Measurements from ENCODE around the gene ARL8B. TPM values are rescaled to one million over a fixed set of nuclear protein-coding genes. Genes with fewer than 3 reads are reported as not detected.
A peak's percentile ranks its signal among the peaks of the same experiment; 100 is the strongest.

The ARL8B gene
- total and polyA plus RNA-seq, 9 of the 15 experiments (the other 6 are each of a cell fraction or from before 2014, with no cell fraction given) = 28.5 to 99.4 (median 77.2) TPM

- TF ChIP-seq ZBTB40 (IDR thresholded peaks at IDR 0.05) = peak; percentile 63; the same call in 1 of the 2 replicates
- no peak for TF ChIP-seq ZBTB40 (CRISPR knock-in tag; IDR thresholded peaks at IDR 0.05)
- TF ChIP-seq HEY1 (CRISPR knock-in tag; IDR thresholded peaks at IDR 0.05; ENCODE audit: borderline replicate concordance) = peak; percentile 17; the same call in 1 of the 2 replicates
- TF ChIP-seq ZNF584 (CRISPR knock-in tag; IDR thresholded peaks at IDR 0.05; ENCODE audit: low read depth) = peak; percentile 87
- TF ChIP-seq DMBX1 (CRISPR knock-in tag; IDR thresholded peaks at IDR 0.05; ENCODE audit: borderline replicate concordance) = peak; percentile 49; the same call in 1 of the 2 replicates
- no peak for TF ChIP-seq EZH2 (IDR thresholded peaks at IDR 0.05; ENCODE audit: borderline replicate concordance, low read depth, low read length)
Observed at GRCh38 chr3:5194801-5195509, 72.9 kb downstream of the ARL8B start (continued).

Measured in K562 (cell line).